HG03095 (cell line): Measurements from ENCODE around the gene RNF151.
"Not testable (repeated sequence)": the region's sequence is repeated elsewhere in the genome, so short reads cannot be mapped to it uniquely, and the experiment has no call there.

Source experiments
- ATAC-seq: cut with Tn5 transposase; IDR thresholded peaks from one replicate; pipeline ENCODE4 v1.9.1; 2021; ENCODE audit warnings: moderate library complexity; ENCODE audit not compliant: unreplicated experiment

RNF151 gene, protein sequence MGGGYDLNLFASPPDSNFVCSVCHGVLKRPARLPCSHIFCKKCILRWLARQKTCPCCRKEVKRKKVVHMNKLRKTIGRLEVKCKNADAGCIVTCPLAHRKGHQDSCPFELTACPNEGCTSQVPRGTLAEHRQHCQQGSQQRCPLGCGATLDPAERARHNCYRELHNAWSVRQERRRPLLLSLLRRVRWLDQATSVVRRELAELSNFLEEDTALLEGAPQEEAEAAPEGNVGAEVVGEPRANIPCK

DNA sequence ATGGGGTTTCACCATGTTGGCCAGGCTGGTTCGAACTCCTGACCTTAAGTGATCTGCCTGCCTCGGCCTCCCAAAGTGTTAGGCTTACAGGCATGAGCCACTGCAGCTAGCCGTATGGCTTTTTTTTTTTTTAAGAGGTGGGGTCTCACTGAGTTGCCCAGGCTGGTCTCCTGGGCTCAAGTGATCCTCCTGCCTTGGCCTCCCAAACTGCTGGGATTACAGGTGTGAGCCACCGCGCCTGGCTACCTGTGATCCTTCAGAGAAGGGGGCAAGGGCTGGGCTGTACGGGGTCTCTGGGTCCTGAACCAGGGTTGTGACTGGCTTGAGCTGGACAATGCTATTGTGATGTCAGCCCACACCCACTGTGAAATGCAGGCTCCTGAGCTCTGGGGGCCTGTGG, at the start of gene RNF151:
Gene RNF151 (plus strand): TSS at position 397 of the 400 bp plus-strand sequence. CDS start 26 bp downstream, outside the sequence.
- ATAC-seq: no peak

DNA sequence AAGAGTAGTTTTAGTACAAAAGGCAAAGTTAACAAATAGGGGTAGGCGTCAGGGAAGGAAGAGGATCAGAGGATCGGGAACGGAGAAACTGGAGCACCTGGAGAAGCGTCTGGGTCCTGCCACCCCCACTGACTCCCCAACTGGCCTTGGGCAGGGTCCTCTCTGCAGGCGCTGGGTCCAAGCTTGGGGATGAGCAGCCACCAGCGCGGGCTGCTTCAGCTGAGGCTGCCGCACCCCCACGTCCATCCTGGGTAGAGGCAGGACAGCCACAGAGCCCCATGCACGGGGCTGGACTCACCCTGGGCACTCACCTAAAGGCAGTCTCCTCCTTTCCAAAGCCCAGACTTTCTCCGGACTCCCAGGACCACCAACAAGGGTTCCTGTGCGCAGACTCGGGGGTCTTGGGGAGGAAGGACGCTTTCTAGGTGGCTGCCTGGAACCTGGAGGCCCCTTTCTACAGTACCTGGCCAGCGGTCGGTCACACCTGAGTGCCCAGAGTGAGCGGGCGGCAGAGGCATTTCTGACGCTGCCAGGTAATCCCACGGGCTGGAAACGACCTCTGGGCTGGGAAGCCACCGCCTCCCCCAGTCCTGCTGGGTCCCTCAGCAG, 49.5 kb upstream of the RNF151 start:
- no peak for ATAC-seq

DNA sequence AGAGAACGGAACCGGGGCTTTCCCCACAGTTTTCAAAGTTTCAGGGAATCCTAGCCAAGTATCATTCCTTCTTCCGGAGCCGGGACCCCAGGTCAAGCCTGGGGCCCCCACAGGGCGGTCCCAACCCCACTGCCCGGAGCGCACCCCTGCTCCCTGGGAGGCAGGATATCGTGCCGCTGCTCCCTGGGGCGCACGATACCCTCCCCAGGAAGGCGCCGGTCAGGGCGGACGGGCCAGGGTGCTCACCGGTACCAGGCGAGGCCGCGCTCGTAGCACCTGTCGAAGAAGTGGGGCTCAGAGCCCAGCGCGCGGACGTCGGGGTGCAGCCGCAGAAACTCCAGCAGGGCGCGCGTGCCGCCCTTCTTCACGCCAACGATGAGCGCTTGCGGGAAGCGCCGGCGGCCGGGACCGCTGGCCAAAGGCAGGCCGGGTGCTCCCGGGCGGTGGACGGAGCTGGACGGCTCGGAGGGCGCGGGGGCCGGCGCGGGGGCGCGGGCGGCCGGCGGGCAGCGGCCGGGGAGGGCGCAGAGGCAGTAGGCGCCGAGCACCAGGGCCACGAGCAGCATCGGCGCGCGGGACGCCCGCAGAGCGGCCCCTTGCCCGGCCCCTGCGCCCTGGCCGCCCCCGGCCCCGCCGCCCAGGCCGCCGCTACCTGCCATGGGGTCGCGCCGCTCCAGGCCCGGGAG, 48.8 kb upstream of the RNF151 start:
- no peak for ATAC-seq

DNA sequence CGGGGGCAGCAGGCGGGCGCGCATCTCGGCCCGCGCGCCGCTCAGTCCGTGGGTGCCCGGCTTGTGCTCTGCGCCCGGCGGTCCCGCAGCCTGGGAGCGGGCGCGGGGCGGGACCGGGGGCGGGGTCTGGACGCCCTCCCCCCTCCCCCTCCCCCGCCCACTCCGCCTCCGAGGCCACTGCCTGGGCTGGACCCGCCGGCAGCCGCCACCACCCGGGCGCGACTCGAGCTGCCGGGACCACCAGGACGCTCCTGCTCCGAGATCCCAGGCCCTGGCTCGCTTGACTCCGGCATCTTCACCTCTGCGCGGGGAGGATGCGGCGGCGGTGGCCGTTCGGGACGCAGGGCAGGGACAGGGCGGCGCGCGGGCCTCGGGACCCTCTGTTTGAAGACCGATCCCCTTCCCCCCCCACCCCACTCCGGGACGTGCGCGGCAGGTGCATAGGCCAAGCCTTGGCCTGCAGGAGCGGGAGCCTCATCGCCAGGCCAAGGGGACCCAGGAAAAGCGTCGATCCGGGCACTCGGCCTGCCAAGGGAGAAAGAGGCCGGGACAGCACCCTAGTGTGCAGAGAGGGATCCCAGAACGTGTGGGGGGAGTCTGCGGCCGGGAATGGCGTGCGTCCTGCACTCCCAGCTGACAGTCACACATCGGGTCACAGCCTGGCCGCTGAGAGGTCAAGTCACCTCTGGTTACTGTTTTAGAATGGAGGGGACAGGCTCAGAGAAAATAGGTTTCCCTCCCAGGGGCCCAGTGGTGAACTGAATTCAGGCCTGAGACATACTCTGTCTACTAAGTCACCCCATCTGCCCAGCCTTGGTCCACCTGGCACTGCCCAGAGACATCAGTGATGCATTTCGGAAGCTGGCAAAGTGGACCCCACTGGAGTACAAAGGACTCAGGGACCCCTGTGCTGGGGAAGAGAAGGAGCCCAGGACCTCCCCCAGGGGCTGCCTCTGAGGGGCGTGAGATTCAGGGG, 48.0 kb upstream of the RNF151 start, which contains the start of gene HS3ST6:
Gene HS3ST6 (minus strand): TSS at position 65 of the 976 bp plus-strand sequence. CDS start 92 bp downstream, outside the sequence.
- no peak for ATAC-seq

DNA sequence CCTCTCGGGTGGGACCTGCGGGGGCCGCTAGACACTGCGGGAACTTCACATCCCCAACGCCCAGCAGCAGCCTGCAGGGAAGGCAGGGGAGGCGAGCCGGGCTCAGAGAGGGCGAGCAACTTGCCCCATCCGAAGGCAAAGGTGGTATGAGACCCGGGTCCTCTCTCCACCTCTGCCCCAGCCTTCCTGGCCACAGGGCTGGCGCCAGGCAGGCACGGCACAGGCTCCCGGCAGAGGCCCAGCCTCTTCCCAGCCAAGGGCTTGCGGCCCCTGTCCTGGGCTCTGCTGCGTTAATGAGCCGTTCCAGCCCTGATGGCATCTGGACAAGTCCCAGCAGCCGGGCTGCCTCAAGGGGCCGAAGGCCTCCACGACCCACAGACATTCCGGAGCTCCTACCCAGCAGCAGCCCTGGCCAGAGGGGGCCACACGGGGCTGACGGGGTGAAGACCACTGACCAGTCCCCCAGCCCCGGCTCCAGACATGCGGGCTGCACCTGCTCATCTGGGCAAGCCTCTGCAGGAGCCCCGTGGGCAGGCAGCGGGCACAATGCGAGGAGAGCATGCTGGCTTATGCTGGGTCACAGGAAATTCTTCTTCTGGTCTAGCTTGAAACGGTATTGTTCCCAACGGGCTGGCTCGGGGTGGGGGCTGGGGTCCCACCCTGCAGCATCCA, 47.2 kb upstream of the RNF151 start:
- ATAC-seq: no peak

DNA sequence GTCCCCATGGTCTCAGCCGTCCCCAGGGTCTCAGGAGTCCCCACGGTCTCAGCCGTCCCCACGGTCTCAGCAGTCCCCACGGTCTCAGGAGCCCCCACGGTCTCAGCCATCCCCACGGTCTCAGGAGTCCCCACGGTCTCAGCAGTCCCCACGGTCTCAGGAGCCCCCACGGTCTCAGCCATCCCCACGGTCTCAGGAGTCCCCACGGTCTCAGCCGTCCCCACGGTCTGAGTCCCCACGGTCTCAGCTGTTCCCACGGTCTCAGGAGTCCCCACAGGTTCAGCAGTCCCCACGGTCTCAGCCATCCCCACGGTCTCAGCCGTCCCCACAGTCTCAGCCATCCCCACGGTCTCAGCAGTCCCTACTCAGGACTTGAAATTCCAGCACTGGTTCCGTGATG, 46.5 kb upstream of the RNF151 start:
- not testable (repeated sequence) for ATAC-seq

DNA sequence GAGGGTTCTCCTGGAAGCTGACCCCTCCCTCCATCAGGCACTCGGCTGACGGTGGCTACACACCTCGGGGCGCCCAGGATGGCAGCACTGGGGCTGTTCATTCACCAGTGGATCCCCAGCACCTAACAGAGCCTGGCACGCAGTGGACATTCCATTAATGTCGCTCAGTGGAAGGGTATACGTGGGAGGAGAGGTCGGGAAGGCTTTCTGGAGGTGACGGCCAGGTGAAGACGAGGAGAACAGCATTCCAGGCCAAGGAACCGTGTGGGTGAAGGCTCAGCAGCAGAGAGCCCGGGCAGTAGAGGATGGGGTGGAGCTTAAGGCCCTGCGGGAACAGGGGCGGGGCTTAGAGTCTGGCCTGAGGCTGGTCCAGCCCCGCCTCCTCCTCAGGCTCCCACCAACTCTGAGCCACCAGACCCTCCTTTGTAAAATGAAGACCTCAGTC, 45.9 kb upstream of the RNF151 start:
- no peak for ATAC-seq

DNA sequence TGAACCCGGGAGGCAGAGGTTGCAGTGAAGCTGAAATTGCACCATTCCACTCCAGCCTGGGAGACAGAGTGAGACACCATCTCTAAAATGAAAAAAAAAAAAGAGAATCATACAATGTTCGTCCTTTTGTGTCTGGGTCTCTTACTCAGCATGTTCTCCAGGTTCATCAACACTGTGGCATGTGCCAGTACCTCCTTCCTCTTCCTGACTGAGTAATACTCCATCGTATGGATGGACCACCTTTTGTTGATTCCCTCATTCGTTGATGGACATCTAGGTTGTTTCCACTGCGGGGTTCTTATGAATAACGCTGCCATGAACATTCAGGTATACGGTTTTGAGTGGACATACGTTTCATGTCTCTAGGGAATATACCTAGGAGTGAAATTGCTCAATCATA, 44.3 kb upstream of the RNF151 start:
- no peak for ATAC-seq

DNA sequence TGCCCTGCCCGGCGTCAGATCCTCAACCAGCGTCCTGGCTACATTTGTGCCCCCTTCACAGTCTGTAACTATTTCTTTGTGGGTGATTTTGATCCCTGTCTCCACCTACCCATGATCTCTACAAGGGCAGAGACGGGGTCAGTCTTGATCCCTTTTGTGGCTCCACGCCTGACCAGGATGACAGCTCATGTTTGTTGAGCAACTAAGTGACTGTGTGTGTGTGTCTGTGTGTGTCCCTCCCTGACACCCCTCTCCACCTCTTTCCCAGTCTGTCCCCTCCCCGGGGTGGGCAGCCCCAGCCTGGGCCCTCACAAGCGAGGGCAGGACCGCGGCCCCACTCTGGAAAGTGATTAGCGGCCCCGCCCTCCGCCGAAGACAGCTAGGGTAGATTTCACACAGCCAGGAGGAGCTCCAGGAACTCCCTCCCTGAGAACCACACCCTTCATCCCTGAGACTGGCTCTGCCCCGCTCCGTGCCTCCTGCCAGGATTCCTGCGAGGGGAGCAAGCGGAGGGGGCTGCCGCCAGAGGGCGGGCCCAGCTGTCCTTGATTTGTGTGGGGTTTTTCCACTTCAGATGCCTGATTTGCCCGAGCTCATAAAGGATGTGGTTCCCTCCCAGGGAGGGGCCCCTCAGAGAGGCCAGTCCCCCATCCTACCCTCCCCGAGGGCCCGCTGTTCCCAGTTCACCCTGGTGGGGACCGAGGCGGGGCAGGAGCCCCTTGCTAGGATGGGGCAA, 43.2 kb upstream of the RNF151 start:
- no peak for ATAC-seq

DNA sequence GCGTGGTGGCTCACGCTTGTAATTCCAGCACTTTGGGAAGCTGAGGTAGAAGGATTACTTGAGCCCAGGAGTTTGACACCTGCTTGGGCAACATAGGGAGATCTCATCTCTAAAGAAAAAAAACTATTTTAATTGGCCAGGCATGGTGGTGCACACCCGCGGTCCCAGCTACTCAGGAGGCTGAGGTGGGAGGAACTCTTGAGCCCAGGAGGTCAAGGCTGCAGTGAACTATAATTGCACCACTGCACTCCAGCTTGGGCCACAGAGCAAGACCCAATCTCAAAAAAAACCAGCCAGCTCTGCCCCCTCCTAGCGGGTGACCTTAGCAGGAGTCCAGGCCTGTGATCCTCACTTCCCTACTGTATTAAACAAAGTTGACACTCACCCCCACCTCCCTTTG, 42.6 kb upstream of the RNF151 start:
- no peak for ATAC-seq

DNA sequence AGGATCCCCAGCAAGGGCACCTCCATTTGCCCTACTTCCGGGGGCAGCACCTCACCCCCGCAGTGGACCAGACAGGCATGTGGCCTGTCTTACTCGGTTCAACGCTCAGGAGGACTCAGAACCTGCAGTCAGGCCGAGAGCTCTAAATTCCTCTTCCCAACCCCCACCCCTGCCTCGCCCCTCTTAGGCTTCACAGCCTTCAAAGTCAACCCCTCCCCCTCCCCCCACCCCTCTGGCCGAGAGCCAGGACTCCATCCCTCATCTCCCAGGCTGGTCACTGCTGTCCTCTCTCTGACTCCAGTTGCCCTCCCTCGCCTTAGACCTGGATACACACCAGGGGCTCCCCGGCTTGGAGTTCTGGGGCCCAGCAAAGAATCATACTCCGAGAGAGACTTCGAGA, 40.4 kb upstream of the RNF151 start:
- no peak for ATAC-seq

DNA sequence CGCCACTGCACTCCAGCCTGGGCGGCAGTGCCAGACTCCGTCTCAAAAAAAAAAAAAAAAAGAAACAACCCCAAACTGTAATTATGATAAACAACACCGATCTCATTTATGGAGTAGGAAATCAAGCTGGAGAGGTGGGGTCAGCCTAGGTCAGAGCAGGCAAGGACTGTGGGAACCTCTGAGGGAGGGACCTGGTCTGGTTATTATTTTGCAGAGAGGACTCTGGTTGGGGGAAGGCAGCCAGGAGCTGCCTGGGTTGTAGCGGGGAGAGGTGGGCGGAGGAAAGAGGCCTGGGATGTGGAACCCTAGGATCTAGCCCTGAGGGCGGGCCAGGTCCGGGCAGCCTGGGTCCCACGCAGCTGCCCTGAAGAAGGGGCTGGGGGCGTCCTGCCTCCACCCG, 37.6 kb upstream of the RNF151 start:
- no peak for ATAC-seq

DNA sequence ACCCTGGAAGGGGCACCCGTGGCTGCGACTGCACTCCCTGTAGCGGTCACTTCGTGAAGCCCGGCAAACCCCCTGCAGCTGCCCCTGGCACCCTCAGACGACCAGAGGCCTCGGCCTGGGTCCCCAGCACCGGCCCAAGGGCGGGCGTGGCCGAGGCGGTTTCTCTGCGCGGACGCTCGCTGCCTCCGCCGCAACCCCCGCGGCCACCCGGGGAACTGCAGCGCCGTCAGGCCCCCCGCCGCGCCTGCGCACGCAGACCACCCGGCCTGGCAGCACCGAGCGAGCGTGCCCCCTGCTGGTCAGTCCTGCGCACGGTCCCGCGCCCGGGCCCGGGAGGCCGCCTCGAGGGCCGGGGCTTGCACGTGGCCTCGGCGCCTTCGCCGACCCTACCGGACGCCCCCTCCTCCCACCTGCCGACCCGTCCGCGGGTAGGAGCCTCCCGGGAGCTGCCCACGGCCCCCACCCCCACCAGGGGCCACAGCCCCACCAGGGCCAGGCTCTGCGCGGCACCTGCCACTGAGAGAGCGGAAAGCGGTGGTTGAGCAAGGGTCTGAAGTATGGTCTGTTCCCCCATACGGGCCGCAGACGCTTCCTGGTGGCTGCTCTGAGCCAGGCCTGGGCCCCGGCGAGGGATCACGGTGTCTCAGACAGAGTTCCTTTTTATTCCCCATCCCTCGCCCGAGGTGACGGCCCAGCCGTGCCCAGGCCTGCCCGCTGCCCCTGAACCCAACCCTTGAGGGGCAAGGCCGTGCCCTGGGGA, 36.9 kb upstream of the RNF151 start:
- ATAC-seq: peak; percentile 84

DNA sequence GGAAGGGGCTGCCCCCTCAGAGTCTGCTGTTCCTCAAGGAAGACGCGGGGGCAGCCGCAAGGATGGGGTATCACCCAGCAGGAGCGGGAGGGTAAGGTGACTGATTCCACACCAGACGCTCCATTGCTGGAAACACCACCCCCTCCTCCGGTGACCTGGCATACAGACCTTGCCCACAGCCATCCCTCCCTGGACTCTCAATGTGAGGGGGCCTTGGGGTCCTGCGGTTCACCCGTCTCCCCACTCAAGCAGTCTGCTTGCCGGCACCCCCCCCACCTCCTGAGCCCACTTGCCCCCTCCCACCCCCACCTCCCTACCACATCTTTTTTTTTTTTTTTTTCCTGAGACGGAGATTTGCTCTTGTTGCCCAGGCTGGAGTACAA, 36.3 kb upstream of the RNF151 start:
- no peak for ATAC-seq

DNA sequence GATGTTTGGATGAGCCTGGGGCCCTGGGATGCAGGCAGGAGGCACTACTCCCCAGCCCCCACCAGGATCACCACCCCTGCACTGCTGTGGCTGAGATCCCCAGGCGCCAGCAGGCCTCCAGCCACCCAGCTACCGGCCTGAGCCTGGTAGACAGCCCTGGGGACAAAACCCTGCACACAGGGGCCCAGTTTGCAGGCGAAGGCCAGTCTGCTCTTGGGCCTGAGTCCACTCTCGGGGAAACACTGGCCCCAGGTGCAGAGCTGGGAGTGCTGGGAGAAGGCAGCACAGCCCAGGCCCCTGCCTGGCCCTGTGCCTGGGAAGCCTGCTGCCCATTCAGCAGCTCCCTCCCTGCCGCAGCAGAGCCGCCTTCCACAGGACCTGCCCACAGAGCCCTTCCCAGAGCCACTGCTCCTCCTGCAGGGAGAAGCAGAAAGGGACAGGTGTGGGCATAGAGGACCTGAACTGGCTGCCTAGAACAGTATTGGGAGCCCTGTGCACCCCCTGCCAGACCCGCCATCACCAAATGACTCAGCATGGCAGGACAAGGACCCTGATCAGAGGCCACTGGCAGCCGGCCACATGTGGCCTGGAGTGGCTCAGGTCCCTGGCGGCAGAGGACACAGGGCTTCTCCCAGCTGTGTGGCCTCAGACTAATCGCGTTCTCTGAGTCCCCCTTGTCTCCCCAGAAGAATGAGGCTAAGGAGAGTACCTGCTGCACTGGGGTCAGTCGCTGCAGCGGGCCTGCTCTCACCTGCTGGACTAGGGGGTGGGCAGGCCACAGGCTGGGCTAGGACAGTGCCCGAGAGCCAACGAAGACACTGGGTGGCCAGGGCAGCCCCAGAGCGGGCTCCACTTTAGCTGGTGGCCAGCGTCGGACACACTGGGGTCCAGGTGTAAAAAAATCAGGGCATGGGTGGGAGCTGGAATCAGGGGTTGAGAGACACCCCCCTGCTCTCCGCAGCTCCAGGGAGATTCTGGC, 34.3 kb upstream of the RNF151 start:
- ATAC-seq: no peak

DNA sequence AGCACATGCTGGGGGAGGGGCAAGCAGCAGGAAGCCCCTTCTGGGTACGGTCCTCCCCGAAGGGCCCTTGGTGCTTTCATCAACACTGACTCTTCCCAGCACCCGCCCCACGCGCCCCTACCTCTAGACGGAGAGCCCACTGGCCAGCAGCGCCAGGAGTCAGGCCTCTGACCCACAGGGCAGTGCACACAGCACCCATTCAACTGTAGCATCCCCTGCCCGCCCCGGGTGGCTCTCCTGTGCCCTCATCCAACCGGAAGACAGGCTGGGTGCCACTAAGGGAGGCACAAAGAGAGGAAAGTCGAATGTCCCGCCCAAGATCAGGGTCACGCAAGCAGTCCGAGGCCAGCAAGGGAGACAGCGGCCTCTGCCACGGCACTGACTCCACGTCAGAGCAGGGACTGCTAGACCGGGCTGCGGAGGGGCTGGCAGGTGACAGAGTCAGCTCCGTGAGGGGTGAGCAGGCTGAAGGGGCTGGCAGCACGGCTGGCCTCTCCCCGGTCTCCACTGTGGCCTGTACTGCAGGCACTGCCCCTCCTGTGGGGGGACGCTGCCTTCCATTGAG, 33.5 kb upstream of the RNF151 start:
- no peak for ATAC-seq

DNA sequence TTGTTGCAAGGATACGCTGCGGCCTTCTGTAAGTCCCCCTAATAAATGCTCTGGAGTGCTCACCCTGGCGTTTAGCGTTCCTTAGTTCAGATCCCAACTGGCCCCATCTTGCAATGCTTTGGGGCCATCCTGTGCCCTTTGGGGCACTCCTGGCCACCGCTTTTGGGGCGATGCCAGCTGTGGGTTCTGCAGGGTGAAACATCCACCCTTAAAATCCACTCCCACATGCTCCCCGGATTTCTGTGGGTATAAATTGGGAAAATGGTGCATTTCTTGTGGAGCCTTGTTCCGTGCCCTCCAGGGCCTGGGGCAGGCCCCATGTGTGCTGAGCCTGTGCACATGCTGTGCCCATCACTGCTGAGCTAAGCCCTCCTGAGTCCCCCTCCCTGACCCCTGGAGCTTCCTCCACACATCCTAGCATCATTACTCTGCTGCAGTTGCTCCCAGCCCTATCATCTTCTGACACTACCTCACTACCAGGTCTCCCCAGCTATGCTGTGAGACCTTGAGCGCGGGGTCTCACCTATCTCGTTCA, 29.6 kb upstream of the RNF151 start:
- ATAC-seq: no peak
